ENCODE measurements around the gene JPH4.

GRCh38 chr14:23556700-23557440 is 21.7 kb downstream of the JPH4 start:
- TF ChIP-seq HDAC2 (IDR thresholded peaks at IDR 0.05) (no peak), POLR2A (IDR thresholded peaks at IDR 0.05; ENCODE audit: low read length) (no peak), JUNB (IDR thresholded peaks at IDR 0.05) (no peak)

All from A549 (cell line).